Stimulated activated CD4-positive, alpha-beta T cell treated with anti-CD3 and anti-CD28 coated beads, Interleukin-12 subunit alpha, Interleukin-12 subunit beta, amount 100 ng/mL, for 24 hours (primary cell): ENCODE data around the gene FASTK.

Experiments
- DNase-seq, 2 experiments: peaks; one replicate each; pipeline ENCODE4 v3.0.0-alpha.2; 2020; ENCODE audit warnings: low read depth in 2 of 2

Gene FASTK, protein sequence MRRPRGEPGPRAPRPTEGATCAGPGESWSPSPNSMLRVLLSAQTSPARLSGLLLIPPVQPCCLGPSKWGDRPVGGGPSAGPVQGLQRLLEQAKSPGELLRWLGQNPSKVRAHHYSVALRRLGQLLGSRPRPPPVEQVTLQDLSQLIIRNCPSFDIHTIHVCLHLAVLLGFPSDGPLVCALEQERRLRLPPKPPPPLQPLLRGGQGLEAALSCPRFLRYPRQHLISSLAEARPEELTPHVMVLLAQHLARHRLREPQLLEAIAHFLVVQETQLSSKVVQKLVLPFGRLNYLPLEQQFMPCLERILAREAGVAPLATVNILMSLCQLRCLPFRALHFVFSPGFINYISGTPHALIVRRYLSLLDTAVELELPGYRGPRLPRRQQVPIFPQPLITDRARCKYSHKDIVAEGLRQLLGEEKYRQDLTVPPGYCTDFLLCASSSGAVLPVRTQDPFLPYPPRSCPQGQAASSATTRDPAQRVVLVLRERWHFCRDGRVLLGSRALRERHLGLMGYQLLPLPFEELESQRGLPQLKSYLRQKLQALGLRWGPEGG

DNA sequence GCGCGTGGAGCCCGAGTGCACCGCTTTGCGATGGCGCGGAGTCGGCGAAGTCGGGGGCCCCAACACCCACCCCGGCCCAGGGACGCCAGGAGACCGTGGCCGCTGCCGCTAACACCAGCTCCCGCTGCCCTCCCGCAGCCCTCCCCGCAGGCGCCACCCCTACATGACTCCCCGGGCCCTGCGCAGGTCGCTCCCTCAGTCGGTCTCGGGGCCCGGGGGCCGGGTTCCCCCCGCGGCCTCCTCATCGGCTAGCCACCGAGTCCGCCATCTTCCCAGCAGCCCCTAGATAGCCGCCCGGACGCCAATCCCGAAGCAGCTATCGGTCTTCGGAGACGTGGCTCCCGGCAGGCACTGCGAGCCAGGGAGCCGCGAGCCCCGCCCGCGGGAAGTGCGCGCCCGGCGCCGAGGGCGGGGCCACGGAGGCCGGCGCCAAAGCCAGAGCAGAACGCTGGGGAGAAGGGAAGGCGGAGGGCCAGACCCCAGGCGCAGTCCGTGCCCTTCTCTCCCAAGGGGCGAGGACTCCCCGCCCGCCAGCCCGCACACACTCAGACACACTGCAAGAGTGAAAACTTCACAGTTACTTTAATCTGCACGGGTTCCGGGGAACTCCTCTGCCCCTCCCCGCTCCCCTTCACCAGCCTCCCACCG, at the start of gene FASTK:
Gene FASTK, minus strand, starts transcription at position 288 of the 648 bp plus-strand sequence. Its CDS starts 43 bp downstream, at position 245.
- peak; percentile 77 to 79 for DNase-seq

DNA sequence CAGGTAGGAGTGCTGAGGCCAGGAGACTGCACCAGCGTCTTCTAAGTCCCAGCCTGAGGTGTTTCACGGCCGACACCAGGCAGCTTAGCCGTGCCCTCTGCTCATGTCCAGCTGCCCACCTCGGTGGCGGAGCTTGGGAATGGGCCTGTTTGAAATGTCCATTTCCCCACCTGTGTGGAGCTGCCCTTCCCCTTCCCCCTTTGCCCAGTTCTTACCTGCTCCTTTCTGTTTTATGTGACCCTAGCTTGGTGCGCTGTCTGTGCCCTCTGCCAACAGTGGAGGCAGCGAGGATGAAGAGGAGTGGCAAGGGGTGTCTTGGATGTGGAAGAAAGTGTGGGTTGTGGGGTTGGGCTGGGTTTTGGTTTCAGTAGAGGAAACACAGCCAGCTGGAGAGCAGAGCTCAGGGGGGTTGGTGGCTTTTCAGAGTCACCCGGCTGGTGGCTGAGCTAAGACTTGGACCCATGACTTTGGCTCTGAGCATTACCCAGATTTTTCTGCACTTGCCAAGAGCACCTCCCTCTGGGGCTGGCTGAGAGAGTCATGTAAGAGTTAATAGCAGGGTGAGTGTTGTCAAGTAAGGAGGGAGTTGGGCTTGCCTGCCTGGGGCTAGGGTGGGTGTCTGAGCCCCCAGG, 49.5 kb upstream of the FASTK start:
- DNase-seq, result no peak

DNA sequence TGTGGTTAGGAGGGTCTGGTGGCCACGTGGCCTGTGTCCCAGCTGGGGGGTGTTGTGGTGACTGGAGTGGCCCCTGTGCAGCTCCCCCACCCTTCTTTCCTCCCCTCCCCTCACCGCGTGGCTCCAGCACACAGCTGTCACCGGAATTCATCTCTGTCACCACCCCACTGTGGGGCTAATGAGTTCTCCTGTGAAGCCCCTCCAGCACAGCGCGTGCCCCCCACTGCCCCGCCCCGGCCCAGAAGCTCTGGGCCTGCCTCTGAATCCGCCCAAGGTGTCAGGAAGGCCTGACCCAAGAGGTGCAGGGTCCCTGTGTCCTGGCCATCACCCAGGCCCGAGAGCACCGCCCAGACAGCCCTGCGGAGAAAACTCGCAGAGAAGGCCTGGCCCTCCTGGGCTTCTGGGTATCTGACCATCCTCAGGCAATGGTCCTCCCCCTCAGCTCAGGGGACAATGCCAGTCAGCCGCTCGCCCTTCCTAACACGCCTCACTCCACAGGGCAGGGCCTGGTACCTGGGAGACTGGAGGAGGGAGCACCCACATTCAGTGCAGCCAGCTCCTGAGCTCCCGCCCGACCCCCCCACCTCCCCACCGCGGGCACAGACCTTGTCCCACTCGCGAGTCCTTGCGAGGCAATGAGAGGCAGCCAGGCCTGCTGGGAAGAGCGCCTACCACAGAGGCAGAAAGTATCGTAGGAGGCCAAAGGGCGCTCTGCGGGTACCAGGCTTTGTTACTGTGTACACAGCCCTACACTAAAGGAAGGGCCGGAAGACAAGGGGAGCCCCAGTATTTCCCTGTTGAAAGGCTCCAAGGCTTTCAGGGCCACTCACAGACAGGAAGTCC, 48.7 kb upstream of the FASTK start:
- DNase-seq, result no peak

DNA sequence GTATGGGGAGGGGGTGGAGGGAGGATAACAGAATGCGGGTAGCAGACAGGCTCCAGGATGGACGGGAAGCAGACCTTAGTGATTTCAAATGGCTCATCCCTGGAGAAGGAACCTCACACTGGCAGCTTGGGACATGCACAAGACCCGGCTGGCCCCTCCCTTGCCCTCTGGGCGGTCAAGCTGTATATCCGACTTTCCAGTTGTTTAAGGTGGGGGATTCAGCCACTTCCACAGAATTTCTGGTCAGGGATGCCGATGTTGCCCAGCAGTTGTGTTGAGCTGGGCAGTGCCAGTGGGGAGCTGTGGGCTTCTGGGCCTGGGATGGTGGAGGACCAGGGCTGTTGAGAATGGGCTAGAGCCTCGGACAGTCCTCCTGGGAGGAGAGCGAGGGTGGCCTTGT, 48.1 kb upstream of the FASTK start:
- no peak for DNase-seq

DNA sequence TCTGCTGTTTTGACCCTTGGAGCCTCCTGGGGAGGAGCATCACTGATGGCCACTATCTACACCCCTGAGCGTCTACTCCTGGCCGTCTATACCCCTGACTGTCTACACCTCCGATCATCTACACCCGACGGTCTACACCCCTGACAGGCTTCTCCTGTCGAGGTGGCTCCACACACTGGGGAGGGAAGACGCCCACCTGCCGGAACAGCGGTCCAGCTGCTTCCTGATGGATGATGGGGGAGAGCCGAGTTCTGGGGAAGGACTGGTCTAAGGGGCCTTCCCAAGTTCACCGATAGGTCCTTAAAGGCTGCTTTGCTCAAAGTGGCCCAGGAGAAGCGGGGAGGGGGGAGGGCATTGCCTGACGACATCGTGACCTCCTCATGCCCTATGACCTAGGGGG, 47.5 kb upstream of the FASTK start:
- no peak for DNase-seq

DNA sequence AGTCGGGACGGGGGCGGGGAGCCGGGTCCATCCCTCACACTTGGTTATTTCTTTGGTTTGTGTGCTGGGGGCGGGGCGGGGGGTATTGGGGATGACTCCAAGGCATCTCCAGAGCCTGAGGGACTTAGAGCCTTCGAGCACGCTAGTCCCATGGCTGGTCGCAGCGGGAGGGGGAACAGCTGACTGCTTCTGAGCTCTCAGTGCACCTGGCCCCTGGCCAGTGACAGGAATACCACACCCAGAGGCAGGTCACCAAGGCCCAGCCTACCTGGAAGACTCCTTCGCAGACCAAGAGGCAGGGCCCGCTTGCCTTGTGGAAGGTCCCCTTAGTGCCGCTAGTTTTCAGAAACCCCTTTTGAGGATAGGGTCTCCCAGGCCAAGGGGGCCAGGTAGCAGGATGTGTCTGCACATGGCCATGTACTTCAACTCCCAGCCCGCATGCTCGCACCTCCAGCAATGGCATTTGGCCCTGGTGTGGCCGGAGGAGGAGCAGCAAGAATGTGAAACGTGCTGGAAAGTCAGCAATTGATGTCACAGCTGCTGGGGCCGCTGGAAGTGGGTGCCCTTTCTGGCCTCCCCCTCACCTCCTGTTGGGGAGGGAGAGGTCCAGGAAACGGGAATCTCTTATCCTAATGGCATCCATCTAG, 46.0 kb upstream of the FASTK start:
- no peak for DNase-seq

DNA sequence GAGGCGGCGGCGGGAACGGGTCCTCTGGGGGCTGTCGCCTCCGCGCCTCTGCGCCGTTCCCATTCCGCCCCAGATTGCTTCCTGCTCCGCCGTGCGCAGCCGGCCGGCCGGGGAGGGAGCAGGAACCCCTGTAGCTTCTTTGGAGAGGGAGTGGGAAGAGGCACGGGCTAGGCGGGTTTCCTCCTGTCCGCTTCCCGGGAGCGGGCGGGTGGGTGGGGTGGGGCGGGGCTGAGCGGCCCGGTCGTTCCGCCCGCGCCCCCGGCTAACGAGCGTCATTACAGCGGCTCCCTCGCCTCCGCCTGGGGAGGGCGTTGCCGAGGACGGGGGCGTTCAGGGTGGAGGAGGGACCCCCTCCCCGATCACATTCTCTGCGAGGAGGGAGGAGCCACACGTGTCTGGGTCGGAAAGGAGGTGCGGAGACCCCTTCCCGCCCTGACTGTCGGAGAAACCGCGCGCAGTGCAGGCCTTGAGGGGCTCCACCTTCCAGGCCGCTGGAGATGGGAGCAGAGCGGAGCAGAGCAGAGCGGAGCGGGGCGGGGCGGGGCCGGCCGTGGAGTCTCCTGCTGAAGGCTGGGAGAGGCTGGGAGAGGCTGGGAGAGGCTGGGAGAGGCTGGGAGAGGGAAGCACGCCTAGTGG, 45.4 kb upstream of the FASTK start:
- DNase-seq, result no peak

DNA sequence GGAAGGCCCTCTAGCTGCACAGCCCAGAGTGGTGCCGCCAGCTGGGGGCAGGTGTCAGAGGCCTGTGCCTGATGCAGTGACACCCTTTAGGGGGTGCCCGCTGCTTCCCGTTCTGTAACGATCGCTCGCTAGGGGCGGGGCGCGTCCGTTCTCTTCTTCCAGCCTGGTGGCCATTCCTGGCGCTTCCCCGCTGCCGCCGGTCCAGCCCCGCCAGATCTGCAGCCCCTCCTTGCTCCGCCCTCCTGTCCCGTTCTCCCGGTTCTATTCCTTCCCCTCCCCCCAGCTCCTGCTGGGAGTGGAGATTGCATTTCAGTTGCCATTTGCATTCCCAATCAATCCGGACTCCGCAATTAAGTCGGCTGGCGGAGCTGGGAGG, 44.8 kb upstream of the FASTK start:
- no peak for DNase-seq

DNA sequence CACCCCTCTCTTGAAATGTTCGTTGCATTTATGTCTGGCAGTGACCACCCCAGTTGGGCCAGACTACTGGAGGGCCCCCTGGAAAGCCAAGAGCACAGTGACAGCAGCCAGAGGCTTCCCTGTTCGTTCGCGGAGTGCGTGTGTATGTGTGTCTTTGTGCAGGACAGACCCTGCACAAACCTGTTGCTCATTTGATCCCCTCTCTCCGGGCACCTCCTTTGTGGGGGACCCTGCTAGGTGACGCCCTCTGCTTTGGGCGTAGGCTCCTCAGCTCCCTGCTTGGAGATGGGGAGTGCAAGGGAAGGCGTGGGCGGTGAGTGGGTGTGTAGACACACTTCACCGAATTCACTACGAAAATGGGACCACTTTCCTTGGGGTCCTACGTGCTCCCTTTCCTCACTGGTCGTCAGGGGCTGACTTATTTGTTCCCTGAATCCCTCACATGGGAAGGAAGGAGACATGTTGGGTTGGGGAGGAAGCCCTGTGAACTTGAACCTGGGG, 44.3 kb upstream of the FASTK start:
- DNase-seq, result no peak

DNA sequence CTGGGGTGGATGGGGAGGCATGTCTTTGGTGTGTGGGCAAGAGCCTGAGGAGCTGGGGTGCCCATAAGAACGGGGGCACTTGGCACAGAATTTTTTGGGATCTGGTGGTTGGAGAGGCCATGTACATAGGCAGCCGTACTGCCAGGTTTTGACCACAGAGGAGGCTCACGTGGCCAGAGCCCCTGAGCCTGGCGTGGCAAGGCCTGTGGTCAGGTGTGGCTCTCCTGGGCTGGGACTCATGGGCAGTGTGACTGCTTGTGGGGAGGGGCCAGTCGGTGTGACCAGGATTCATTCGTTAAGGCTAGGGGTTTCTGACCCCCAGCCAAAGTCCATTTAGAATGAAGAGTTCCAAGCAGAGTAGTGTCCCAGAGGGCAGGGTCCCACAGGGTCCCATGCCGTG, 43.9 kb upstream of the FASTK start:
- no peak for DNase-seq

DNA sequence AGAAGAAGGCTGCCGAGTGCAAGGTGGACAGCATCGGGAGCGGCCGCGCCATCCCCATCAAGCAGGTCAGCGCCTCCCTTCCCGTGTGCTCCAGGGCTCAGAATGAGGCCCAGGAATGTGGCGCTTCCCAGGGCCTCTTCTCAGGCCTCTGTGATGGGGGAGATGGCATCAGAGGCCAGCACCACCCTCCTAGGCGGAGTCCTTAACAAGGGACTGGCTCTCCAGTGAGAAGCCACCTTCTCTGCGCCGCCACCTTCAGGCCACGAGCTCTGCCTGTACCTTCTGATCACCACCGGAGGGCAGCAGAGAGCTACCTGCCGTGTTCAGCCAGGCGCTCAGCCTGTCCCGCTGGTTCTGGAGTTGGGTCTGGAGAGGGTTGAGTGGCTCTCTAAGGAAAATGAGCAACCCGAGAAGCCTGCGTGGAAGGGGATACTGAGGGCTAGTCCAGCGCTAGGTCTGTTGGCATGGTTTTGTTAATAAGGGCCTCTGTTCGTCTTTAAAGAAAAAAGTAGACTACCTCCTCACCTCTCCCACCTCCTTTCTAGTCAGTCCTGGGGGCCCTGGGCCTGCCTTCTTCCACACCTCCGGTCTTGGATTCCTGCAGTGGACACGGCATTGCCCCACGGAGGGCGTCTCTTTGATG, 43.3 kb upstream of the FASTK start:
- peak; percentile 66 to 79 for DNase-seq

DNA sequence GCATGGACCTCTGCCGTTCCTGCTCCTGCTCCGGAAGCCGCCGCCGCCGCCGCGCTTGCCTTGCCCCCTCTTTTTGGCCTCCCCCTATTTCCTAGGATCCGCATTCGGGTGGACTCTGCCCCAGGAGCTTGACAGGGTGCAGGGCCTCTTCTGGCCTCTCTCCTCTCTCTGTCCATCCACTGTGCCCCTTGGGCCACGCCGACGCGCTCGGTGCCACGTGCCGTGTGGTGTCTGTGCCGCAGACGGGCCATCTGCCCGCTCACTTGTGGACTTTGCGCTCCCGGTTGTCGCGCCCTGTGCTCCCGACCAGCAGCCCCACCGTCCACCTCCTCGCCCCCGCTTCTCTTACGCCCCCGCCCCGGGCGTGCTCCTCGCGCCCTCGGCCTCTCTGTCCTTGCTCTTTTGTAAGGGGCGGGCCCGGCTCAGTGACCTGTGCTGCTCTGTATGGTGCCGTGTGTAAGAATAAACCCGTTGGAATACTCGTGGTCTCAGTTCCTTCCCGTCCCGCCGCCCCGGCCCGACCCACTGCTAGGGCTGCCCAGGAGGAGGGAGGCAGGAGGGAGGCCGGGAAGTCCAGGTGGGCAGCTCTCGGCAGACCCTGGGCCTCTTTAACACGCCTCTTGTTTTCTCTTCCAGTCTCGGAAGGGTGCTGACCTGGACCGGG, 42.7 kb upstream of the FASTK start:
- DNase-seq, result no peak

DNA sequence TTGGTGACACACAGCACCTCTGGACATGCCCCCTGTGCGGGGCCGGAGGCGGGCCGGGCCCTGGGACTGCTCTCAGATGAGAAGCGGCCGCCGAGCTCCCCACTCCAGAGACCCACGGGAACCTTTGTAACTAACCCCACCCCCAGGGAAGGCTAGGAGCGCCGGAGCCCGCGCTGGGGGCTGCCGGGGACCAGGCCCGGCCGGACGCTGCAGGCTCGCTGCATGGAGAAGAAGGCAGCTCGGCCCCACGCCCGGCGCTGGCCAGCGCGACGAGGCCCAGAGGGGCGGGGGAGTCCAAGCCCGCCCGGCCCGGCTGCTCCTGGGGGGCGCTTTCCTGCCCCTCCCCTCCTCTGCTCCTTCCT, 42.2 kb upstream of the FASTK start:
- DNase-seq, result no peak

DNA sequence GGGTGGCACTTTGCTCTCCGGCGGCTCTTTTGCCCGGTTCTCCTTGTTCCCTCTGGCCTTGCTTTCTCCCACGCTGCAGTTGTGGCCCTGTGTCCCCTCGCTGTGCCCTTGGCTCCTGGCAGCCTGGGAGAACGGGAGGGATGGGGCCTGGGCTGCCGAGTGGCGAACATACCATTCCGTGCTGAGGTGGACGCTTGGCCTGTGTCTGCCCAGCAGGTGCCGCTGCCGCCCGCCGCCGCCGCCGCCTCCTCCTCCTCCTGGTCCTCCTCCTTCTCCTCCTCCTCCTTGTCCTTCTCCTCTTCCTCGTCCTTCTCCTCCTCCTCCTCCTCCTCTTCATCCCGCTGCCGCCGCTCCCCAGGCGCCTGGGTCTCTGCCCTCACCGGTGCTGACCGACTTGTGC, 41.7 kb upstream of the FASTK start:
- no peak for DNase-seq

DNA sequence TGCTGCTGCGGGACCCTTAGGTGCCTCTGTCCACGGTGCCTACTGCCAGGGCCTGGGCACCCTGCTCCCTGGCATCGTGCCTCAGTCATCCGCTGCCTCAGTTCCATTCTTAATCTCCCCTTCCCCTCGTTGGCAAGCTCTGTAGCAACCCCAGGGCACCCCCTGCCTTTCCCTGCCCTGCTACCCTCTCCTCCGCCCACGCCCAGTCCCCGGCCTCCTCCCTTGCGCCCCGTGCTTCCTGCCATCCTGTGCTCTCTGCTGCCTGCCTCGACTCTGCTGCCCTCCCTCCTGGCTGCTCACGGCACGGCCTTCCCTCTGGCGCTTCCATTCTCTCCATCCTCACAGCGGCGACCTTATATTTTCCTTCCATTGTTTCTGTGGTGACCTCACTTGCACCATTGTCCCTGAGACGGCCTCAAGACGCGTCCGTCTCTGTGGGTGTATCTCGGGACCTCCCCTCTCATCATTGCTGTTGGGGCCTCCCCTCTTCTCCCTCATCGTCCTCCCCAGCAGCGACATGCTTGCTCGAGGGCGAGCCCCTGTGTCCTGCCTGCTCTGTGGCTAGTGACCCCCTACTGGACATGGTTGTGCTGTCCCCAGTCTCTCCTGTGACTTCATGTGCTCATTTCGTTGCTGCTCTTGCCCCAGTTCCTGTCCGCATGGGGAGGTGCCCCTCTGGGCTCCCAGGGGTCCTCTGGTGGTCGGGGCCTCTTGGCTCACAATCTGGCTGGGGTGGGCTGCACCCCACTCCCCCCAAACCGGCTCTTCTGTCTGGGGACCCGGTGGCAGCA, 41.0 kb upstream of the FASTK start:
- DNase-seq, result no peak

DNA sequence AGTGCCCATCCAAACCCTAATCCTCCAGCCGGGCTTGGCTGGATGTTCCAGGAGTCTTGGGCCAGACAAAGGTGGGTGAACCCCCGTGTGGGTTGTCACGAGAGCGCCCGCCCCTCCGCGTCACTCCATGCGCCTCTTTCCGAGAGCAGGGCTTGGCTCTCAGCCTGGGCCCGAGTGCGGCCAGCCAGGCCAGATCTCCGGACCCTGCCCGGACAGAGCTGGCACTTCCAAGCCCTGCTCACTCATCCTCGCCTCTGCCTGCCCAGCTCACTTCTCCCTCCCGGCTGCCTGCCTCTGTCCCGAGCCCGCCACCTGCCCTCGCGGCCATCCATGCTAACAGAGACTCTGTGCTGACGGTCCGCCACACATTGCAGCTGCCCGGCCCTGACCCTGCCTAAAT, 40.3 kb upstream of the FASTK start:
- DNase-seq, result no peak

DNA sequence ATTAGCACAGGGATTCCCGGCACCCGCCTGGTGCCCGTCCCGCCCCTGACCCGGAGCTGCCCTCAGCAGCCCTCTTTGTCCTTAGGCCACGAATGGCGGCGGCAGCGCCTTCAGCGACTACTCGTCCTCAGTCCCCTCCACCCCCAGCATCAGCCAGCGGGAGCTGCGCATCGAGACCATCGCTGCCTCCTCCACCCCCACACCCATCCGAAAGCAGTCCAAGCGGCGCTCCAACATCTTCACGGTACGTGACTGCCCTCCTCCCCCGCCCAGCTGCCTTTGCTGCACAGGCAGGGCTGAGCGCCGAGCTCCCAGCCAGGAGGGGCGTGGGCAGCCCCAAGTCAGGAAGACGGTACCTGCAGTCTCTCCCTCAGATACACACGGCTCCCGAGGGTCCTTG, 39.3 kb upstream of the FASTK start:
- no peak for DNase-seq

DNA sequence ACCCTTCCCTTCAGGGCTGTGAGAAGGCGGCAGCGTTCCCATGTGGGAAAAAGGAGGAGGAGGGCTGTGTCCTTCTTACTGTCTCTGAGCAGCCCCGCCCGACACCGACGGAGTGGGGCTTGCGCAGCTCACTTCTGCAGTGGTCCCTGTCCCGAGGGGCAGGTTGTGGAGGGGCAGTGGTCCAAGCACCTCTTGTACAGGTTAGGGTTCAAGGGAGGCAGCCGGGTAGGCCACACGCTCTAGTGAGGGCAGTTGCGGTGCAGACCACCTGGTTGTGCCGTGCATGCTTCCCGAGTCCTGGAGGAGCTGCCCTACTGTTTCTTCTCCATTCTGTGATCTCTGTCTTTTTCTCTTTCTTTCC, 38.4 kb upstream of the FASTK start:
- DNase-seq, result no peak
